Neural progenitor cell (in vitro differentiated cells): Measurements from ENCODE around the gene MCL1. TPM values are rescaled to one million over a fixed set of nuclear protein-coding genes. Genes with fewer than 3 reads are reported as not detected.

Experiments
- DNase-seq: peaks from one replicate; pipeline ENCODE4 v3.0.0-alpha.2; 2016; ENCODE audit warnings: low spot score
- H2AFZ ChIP-seq: fragments of 200-600 bp; sonication (generic); replicated peaks from 2 replicates; pipeline ENCODE4 v1.6.1; 2016; ENCODE audit warnings: antibody characterized with exemption
- H3F3A ChIP-seq: fragments of 200-600 bp; sonication (generic); 2 replicates; pipeline ENCODE4 v1.6.1; 2016; ENCODE audit warnings: antibody characterized with exemption, low read depth
- H3K27ac ChIP-seq: fragments of 200-600 bp; sonication (generic); 2 replicates; pipeline ENCODE4 v1.5.1; 2016; ENCODE audit warnings: mild to moderate bottlenecking
- H3K27me3 ChIP-seq: fragments of 200-600 bp; sonication (generic); 2 replicates; pipeline ENCODE4 v1.6.1; 2016; ENCODE audit warnings: mild to moderate bottlenecking, moderate library complexity
- H3K36me3 ChIP-seq: fragments of 200-600 bp; sonication (generic); 2 replicates; pipeline ENCODE4 v1.5.1; 2016
- H3K4me1 ChIP-seq: fragments of 200-600 bp; sonication (generic); 2 replicates; pipeline ENCODE4 v1.6.1; 2016; ENCODE audit warnings: mixed run types
- H3K4me2 ChIP-seq: fragments of 200-600 bp; sonication (generic); 2 replicates; pipeline ENCODE4 v1.6.1; 2016
- H3K4me3 ChIP-seq: fragments of 200-600 bp; sonication (generic); 2 replicates; pipeline ENCODE4 v1.5.1; 2016
- H3K79me2 ChIP-seq: fragments of 200-600 bp; sonication (generic); 2 replicates; pipeline ENCODE4 v1.6.1; 2016; ENCODE audit warnings: low read depth
- H3K9ac ChIP-seq: fragments of 200-600 bp; sonication (generic); 2 replicates; pipeline ENCODE4 v1.6.1; 2016
- H3K9me3 ChIP-seq: fragments of 200-600 bp; sonication (generic); 2 replicates; pipeline ENCODE4 v1.5.1; 2016; ENCODE audit warnings: low read depth
- H4K20me1 ChIP-seq: fragments of 200-600 bp; sonication (generic); 2 replicates; pipeline ENCODE4 v1.6.1; 2016; ENCODE audit warnings: low read depth
- H3K27ac Mint-ChIP-seq: 3 replicates; pipeline ENCODE4 v1.8.0; 2021; ENCODE audit warnings: mixed read lengths
- H3K27me3 Mint-ChIP-seq: 2 replicates; pipeline ENCODE4 v1.8.0; 2022; ENCODE audit warnings: low read depth, mild to moderate bottlenecking, inconsistent platforms, moderate library complexity, mixed read lengths; ENCODE audit not compliant: insufficient read depth
- H3K36me3 Mint-ChIP-seq: 3 replicates; pipeline ENCODE4 v1.8.0; 2021; ENCODE audit warnings: mixed read lengths
- H3K4me1 Mint-ChIP-seq: 3 replicates; pipeline ENCODE4 v1.8.0; 2021; ENCODE audit warnings: mixed read lengths
- H3K4me3 Mint-ChIP-seq: 3 replicates; pipeline ENCODE4 v1.8.0; 2021; ENCODE audit warnings: mild to moderate bottlenecking, moderate library complexity, mixed read lengths
- H3K9me3 Mint-ChIP-seq: 3 replicates; pipeline ENCODE4 v1.8.0; 2020; ENCODE audit warnings: mixed read lengths
- EZH2 ChIP-seq: fragments of 200-600 bp; sonication (generic); IDR thresholded peaks from 2 replicates; pipeline ENCODE4 v1.6.1; 2017; ENCODE audit warnings: antibody characterized with exemption, mild to moderate bottlenecking, moderate library complexity
- EZH2phosphoT487 ChIP-seq: fragments of 200-600 bp; sonication (generic); IDR thresholded peaks from 2 replicates; pipeline ENCODE4 v1.6.1; 2017; ENCODE audit warnings: antibody characterized with exemption
- total RNA-seq: library from RNA; depleted of rRNA; stranded (reverse); fragments of >200 nt; gene quantifications from 2 replicates; pipeline ENCODE4 v1.2.3, GENCODE V29; 2015; ENCODE audit warnings: low replicate concordance
- TF ChIP-seq, protein P1 (sequence below): fragments of 200-600 bp; sonication (generic); IDR thresholded peaks from 2 replicates; pipeline ENCODE4 v1.5.1; 2017; ENCODE audit warnings: antibody characterized with exemption, mild to moderate bottlenecking

Gene MCL1
- total RNA-seq, 1 donor from 2014 or later: 232 TPM

DNA sequence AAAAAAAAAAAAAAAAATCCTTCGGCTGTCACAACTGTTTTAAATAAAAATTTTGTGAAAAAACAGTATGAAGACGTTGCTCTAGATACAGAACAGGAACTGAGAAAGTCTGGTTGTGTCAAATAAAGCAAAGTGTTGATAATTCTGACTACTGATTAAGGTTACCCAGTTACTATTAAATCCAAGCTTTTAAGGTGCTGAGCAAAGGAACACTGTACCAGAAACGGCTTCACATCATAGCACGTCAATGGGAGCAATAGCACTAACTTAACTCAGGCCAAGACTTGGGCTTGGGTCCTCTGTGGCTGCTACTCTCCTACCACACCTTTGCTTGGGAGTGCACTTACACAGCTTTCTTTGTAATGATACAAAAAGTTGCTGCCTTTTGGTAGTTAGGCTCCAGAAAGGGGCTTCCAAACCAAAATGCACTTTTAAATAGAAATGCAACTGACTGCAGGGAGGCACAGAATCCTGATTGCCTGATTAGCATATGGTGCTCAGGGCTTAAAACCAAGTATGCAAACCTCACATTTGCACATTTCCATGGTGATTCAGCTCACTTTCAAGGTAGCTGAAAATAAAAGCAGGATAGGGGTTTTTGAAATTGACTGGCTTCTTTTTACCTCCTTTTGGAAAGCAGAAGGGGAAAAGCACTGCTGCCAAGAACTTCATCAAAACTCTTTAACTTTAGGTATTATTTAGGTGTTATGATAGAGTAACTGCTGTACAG is 6.3 kb downstream of the MCL1 start:
- Mint-ChIP-seq H3K4me1 (peaks cover 52% of the 10 kb centered on the region), H3K4me3 (no peak overlapping the region), H3K27ac (no peak overlapping the region), H3K36me3 (peaks cover 48% of the 10 kb centered on the region), H3K9me3 (no peaks in the 10 kb centered on the region), H3K27me3 (no peaks in the 10 kb centered on the region)
- TF ChIP-seq, protein P1, sequence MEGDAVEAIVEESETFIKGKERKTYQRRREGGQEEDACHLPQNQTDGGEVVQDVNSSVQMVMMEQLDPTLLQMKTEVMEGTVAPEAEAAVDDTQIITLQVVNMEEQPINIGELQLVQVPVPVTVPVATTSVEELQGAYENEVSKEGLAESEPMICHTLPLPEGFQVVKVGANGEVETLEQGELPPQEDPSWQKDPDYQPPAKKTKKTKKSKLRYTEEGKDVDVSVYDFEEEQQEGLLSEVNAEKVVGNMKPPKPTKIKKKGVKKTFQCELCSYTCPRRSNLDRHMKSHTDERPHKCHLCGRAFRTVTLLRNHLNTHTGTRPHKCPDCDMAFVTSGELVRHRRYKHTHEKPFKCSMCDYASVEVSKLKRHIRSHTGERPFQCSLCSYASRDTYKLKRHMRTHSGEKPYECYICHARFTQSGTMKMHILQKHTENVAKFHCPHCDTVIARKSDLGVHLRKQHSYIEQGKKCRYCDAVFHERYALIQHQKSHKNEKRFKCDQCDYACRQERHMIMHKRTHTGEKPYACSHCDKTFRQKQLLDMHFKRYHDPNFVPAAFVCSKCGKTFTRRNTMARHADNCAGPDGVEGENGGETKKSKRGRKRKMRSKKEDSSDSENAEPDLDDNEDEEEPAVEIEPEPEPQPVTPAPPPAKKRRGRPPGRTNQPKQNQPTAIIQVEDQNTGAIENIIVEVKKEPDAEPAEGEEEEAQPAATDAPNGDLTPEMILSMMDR: no peak
- no peak for TF ChIP-seq EZH2
- TF ChIP-seq EZH2phosphoT487: no peak
- H3K4me3 ChIP-seq: no peak overlapping the region
- H3K4me1 ChIP-seq: peaks cover 38% of the 10 kb centered on the region
- no peak overlapping the region for H3K4me2 ChIP-seq
- no peak for DNase-seq
- H3F3A ChIP-seq: peaks cover 93% of the 10 kb centered on the region
- H3K27me3 ChIP-seq: no peaks in the 10 kb centered on the region
- no peaks in the 10 kb centered on the region for H3K9me3 ChIP-seq
- H3K36me3 ChIP-seq: peaks cover 30% of the 10 kb centered on the region
- no peak overlapping the region for H3K9ac ChIP-seq
- H3K27ac ChIP-seq: no peak overlapping the region
- H2AFZ ChIP-seq: no peak overlapping the region
- peaks cover 64% of the 10 kb centered on the region for H4K20me1 ChIP-seq
- peaks cover 97% of the 10 kb centered on the region for H3K79me2 ChIP-seq

DNA sequence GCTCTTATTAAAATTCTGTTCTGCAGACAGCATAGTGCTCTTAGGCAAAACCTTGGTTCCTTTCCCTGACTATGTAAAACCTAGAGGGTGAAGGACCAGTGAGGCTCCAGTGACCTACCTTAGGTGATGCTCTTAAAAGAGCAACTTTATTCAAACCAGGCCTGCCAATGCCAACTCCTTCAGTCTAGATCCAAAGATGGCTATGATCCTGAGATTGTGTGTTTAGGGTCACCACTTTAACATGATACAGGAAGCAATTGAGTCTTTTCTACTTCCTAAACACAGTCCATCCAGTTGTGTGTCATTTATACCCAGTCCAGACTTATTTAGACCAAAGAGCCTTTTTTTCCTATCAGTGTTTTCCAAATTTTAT is 10.8 kb downstream of the MCL1 start:
- peaks cover 47% of the 10 kb centered on the region for H3K4me1 Mint-ChIP-seq
- Histone ChIP-seq H3F3A (peaks cover 68% of the 10 kb centered on the region), H3K4me2 (peak overlapping the region; percentile 82), H3K27me3 (no peaks in the 10 kb centered on the region), H3K36me3 (no peaks in the 10 kb centered on the region), H4K20me1 (peaks cover 19% of the 10 kb centered on the region), H3K4me1 (peaks cover 33% of the 10 kb centered on the region), H2AFZ (no peak overlapping the region), H3K9me3 (no peaks in the 10 kb centered on the region), H3K9ac (peak overlapping the region; percentile 62), H3K79me2 (peaks cover 92% of the 10 kb centered on the region), H3K4me3 (peak overlapping the region; percentile 2), H3K27ac (peak overlapping the region; percentile 100)
- peak; percentile 38 for DNase-seq
- H3K27ac Mint-ChIP-seq: peak overlapping the region; percentile 98
- peaks cover 15% of the 10 kb centered on the region for H3K36me3 Mint-ChIP-seq
- peaks cover 2% of the 10 kb centered on the region for H3K27me3 Mint-ChIP-seq
- no peak for TF ChIP-seq EZH2
- H3K9me3 Mint-ChIP-seq: no peaks in the 10 kb centered on the region
- H3K4me3 Mint-ChIP-seq: peak overlapping the region; percentile 67

DNA sequence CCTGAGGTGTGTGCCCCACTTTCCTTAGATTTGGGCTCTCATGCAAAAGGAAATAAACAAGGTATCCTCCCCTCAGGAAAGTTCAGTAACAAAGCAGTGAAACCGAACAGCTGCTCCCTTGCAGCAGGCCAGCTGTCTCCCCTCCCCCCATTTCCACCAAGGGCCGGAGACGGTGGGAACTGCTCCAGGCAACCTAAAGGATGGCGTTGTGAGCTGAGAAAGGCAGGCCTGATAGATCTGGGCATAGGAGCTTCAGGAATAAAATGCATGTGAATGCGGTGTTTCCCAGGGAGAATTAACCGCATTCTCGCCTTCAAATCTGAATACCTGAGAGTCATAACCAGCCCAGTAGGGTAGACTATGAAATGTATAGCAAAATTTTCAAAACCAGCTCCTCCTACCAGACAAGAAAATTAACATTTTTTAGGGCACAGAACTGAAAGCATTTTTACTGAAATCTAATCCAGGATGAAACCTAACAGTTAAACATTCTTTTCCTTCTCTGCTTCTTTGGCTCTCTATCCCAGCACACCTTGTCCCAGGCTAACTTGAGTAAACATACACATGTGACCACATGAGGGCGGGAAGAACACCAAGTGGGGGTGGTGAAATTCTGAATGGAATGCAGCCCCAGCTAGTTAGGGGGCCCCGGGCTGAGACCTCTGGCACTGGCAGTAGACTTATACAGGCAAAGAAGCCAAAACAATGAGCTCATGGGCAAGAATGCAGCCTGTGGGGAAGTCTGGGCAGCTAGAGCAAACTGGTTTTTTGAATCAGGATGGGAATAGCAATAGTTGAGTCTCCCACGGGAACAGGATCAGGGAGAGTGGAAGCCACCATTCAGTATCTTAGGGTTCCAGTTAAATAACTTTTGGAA is 11.5 kb downstream of the MCL1 start:
- no peak overlapping the region for H2AFZ ChIP-seq

More for the DNA sequence above, 11.5 kb downstream of the MCL1 start:
- Histone ChIP-seq H3K27me3 (no peaks in the 10 kb centered on the region), H3K9me3 (no peaks in the 10 kb centered on the region), H3K9ac (peak overlapping the region; percentile 69), H3K4me3 (peak overlapping the region; percentile 37), H3F3A (peaks cover 68% of the 10 kb centered on the region), H3K27ac (peak overlapping the region; percentile 100), H3K4me1 (peaks cover 39% of the 10 kb centered on the region), H4K20me1 (peaks cover 13% of the 10 kb centered on the region), H3K36me3 (no peaks in the 10 kb centered on the region), H3K79me2 (peaks cover 91% of the 10 kb centered on the region), H3K4me2 (peak overlapping the region; percentile 82)
- Mint-ChIP-seq H3K36me3 (peaks cover 14% of the 10 kb centered on the region), H3K4me3 (peak overlapping the region; percentile 67), H3K9me3 (no peaks in the 10 kb centered on the region), H3K27ac (peak overlapping the region; percentile 98), H3K27me3 (peaks cover 2% of the 10 kb centered on the region), H3K4me1 (peaks cover 53% of the 10 kb centered on the region)
- TF ChIP-seq, protein P1: peak; percentile 26
- TF ChIP-seq EZH2: no peak
- TF ChIP-seq EZH2phosphoT487: no peak
- DNase-seq: peak; percentile 93
